ENCODE results near the gene APEX1. TPM values are rescaled to one million over a fixed set of nuclear protein-coding genes. Genes with fewer than 3 reads are reported as not detected.
A peak's percentile ranks its signal among the peaks of the same experiment; 100 is the strongest.

Gene APEX1
- total RNA-seq, 2 experiments from 2014 or later = 186 to 193 TPM

GRCh38 chr14:20482382-20482781 lies 27.4 kb downstream of the APEX1 start:
- no peak for DNase-seq
- no peak overlapping the region for H3K4me3 Mint-ChIP-seq
- POLR2A ChIA-PET = interaction anchor here (4.2 kb wide), 1 partner anchor 13 kb away, joined by 19 read pairs; the partner anchor contains the start of gene PNP
- peaks cover 10% of the 10 kb centered on the region for H3K36me3 Mint-ChIP-seq
- peak overlapping the region; percentile 26 for H3K27ac Mint-ChIP-seq
- no peaks in the 10 kb centered on the region for H3K9me3 Mint-ChIP-seq
- intact Hi-C loops (cut with micrococcal nuclease) = no loop called here
- no peaks in the 10 kb centered on the region for H3K27me3 Mint-ChIP-seq
- CTCF ChIA-PET = interaction anchor here (0.5 to 1.8 kb wide), 3 partner anchors 9 to 67 kb away, joined by 3 to 5 read pairs (median 3); no protein-coding TSS in a partner anchor
- peaks cover 52% of the 10 kb centered on the region for H3K4me1 Mint-ChIP-seq (ENCODE audit: low read depth)

- H3K27me3 Mint-ChIP-seq = no peaks in the 10 kb centered on the region
- H3K4me1 Mint-ChIP-seq (ENCODE audit: low read depth) = peaks cover 61% of the 10 kb centered on the region
- H3K9me3 Mint-ChIP-seq = no peaks in the 10 kb centered on the region
- H3K36me3 Mint-ChIP-seq = no peaks in the 10 kb centered on the region
- CTCF ChIA-PET = interaction anchor here (1.4 kb wide), 1 partner anchor 45 kb away, joined by 4 read pairs; no protein-coding TSS in a partner anchor
- intact Hi-C loops (cut with micrococcal nuclease) = loop anchor here (5.0 kb wide), 1 partner anchor 296 kb away; the partner anchor contains the start of gene RNASE6
- POLR2A ChIA-PET = no interaction called here
- no peak overlapping the region for H3K27ac Mint-ChIP-seq
- H3K4me3 Mint-ChIP-seq = no peak overlapping the region
- no peak for DNase-seq
These were observed 30.9 kb downstream of the APEX1 start for GRCh38 chr14:20485900-20486299.

GRCh38 chr14:20486684-20487395 lies 31.8 kb downstream of the APEX1 start:
- H3K4me3 Mint-ChIP-seq = no peak overlapping the region
- DNase-seq = no peak
- H3K27ac Mint-ChIP-seq = peak overlapping the region; percentile 35

GRCh38 chr14:20487396-20487725 lies 32.3 kb downstream of the APEX1 start:
- ChIA-PET CTCF (interaction anchor here (0.9 to 1.6 kb wide), 3 partner anchors 9 to 160 kb away, joined by 3 to 5 read pairs (median 4); no protein-coding TSS in a partner anchor), POLR2A (interaction anchor here (1.5 kb wide), 1 partner anchor 9 kb away, joined by 5 read pairs; no protein-coding TSS in a partner anchor)
- intact Hi-C loops (cut with micrococcal nuclease) = loop anchor here (5.0 kb wide), 1 partner anchor 295 kb away; the partner anchor contains the start of gene RNASE6
- no peak for DNase-seq
- Mint-ChIP-seq H3K27me3 (no peaks in the 10 kb centered on the region), H3K4me3 (no peak overlapping the region), H3K36me3 (no peaks in the 10 kb centered on the region), H3K9me3 (no peaks in the 10 kb centered on the region), H3K27ac (peak overlapping the region; percentile 35), H3K4me1 (ENCODE audit: low read depth) (peaks cover 67% of the 10 kb centered on the region)

More at GRCh38 chr14:20486684-20487395, 31.8 kb downstream of the APEX1 start:
- intact Hi-C loops (cut with micrococcal nuclease) = loop anchor here (5.0 kb wide), 1 partner anchor 295 kb away; the partner anchor contains the start of gene RNASE6
- no peaks in the 10 kb centered on the region for H3K36me3 Mint-ChIP-seq
- H3K4me1 Mint-ChIP-seq (ENCODE audit: low read depth) = peaks cover 68% of the 10 kb centered on the region
- ChIA-PET CTCF (interaction anchor here (1.0 to 1.6 kb wide), 3 partner anchors 9 to 123 kb away, joined by 3 to 4 read pairs (median 4); no protein-coding TSS in a partner anchor), POLR2A (interaction anchor here (0.6 kb wide), 1 partner anchor 144 kb away, joined by 4 read pairs; no protein-coding TSS in a partner anchor)
- H3K9me3 Mint-ChIP-seq = no peaks in the 10 kb centered on the region
- H3K27me3 Mint-ChIP-seq = no peaks in the 10 kb centered on the region

GRCh38 chr14:20489093-20489994 lies 34.3 kb downstream of the APEX1 start:
- intact Hi-C loops (cut with micrococcal nuclease) = loop anchor here (2.0 to 5.0 kb wide), 2 partner anchors 35 to 293 kb away; partner anchors contain the start of genes APEX1, OSGEP and RNASE6
- Mint-ChIP-seq H3K27me3 (no peaks in the 10 kb centered on the region), H3K4me3 (peak overlapping the region; percentile 1), H3K4me1 (ENCODE audit: low read depth) (peaks cover 63% of the 10 kb centered on the region), H3K27ac (peak overlapping the region; percentile 65), H3K9me3 (no peaks in the 10 kb centered on the region), H3K36me3 (no peaks in the 10 kb centered on the region)
- CTCF ChIA-PET = interaction anchor here (1.6 kb wide), 2 partner anchors 9 to 74 kb away, joined by 3 to 5 read pairs; no protein-coding TSS in a partner anchor
- no peak for DNase-seq
- POLR2A ChIA-PET = interaction anchor here (1.5 to 2.0 kb wide), 2 partner anchors 11 to 19 kb away, joined by 5 read pairs; partner anchors contain the start of gene PNP

- intact Hi-C loops (cut with micrococcal nuclease) = loop anchor here (5.0 kb wide), 2 partner anchors 122 to 192 kb away; partner anchors contain the start of gene RNASE4
- CTCF ChIA-PET = no interaction called here
- Mint-ChIP-seq H3K4me1 (ENCODE audit: low read depth) (peaks cover 68% of the 10 kb centered on the region), H3K27me3 (no peaks in the 10 kb centered on the region), H3K36me3 (no peaks in the 10 kb centered on the region), H3K4me3 (peak overlapping the region; percentile 9), H3K9me3 (no peaks in the 10 kb centered on the region), H3K27ac (peak overlapping the region; percentile 58)
- no peak for DNase-seq
- POLR2A ChIA-PET = interaction anchor here (2.0 kb wide), 1 partner anchor 21 kb away, joined by 5 read pairs; the partner anchor contains the start of gene PNP
These were observed 35.5 kb downstream of the APEX1 start for GRCh38 chr14:20490563-20490962.

- no peaks in the 10 kb centered on the region for H3K36me3 Mint-ChIP-seq
- POLR2A ChIA-PET = interaction anchor here (1.5 kb wide), 1 partner anchor 22 kb away, joined by 5 read pairs; no protein-coding TSS in a partner anchor
- H3K4me1 Mint-ChIP-seq (ENCODE audit: low read depth) = peaks cover 62% of the 10 kb centered on the region
- no peak overlapping the region for H3K27ac Mint-ChIP-seq
- H3K27me3 Mint-ChIP-seq = no peaks in the 10 kb centered on the region
- no peak overlapping the region for H3K4me3 Mint-ChIP-seq
- no peaks in the 10 kb centered on the region for H3K9me3 Mint-ChIP-seq
- no peak for DNase-seq
- CTCF ChIA-PET = no interaction called here
- intact Hi-C loops (cut with micrococcal nuclease) = loop anchor here (5.0 kb wide), 2 partner anchors 120 to 190 kb away; partner anchors contain the start of gene RNASE4
These were observed 37.5 kb downstream of the APEX1 start for GRCh38 chr14:20492486-20492885.

- CTCF ChIA-PET = interaction anchor here (0.6 kb wide), 1 partner anchor 285 kb away, joined by 3 read pairs; no protein-coding TSS in a partner anchor
- Mint-ChIP-seq H3K4me3 (no peak overlapping the region), H3K27me3 (no peaks in the 10 kb centered on the region), H3K9me3 (no peaks in the 10 kb centered on the region), H3K36me3 (no peaks in the 10 kb centered on the region), H3K4me1 (ENCODE audit: low read depth) (peaks cover 55% of the 10 kb centered on the region), H3K27ac (no peak overlapping the region)
- no peak for DNase-seq
- POLR2A ChIA-PET = interaction anchor here (2.5 kb wide), 1 partner anchor 24 kb away, joined by 5 read pairs; no protein-coding TSS in a partner anchor
- intact Hi-C loops (cut with micrococcal nuclease) = loop anchor here (5.0 kb wide), 2 partner anchors 119 to 189 kb away; partner anchors contain the start of gene RNASE4
These were observed 38.6 kb downstream of the APEX1 start for GRCh38 chr14:20493634-20494033.

GRCh38 chr14:20494935-20495766 lies 40.1 kb downstream of the APEX1 start:
- H3K4me1 Mint-ChIP-seq (ENCODE audit: low read depth) = peaks cover 45% of the 10 kb centered on the region
- H3K36me3 Mint-ChIP-seq = no peaks in the 10 kb centered on the region
- ChIA-PET POLR2A (interaction anchor here (2.5 kb wide), 1 partner anchor 25 kb away, joined by 5 read pairs; no protein-coding TSS in a partner anchor), CTCF (interaction anchor here (1.1 to 1.4 kb wide), 2 partner anchors 8 to 18 kb away, joined by 3 read pairs; no protein-coding TSS in a partner anchor)
- peak overlapping the region; percentile 35 for H3K27ac Mint-ChIP-seq
- H3K9me3 Mint-ChIP-seq = no peaks in the 10 kb centered on the region
- no peaks in the 10 kb centered on the region for H3K27me3 Mint-ChIP-seq
- no peak overlapping the region for H3K4me3 Mint-ChIP-seq
- no peak for DNase-seq
- intact Hi-C loops (cut with micrococcal nuclease) = loop anchor here (1.0 to 5.0 kb wide), 3 partner anchors 25 to 187 kb away; partner anchors contain the start of gene RNASE4

GRCh38 chr14:20498622-20499021 lies 43.6 kb downstream of the APEX1 start:
- Mint-ChIP-seq H3K27me3 (no peaks in the 10 kb centered on the region), H3K4me3 (no peak overlapping the region), H3K4me1 (ENCODE audit: low read depth) (peaks cover 22% of the 10 kb centered on the region), H3K9me3 (no peaks in the 10 kb centered on the region), H3K36me3 (no peaks in the 10 kb centered on the region), H3K27ac (peak overlapping the region; percentile 5)
- CTCF ChIA-PET = no interaction called here
- DNase-seq = no peak
- intact Hi-C loops (cut with micrococcal nuclease) = no loop called here
- POLR2A ChIA-PET = no interaction called here
